ENCODE data around the gene CUEDC2.

- TF ChIP-seq SIX5 (IDR thresholded peaks at IDR 0.05; ENCODE audit: low read depth, low read length, severe bottlenecking) (no peak), POLR2A (IDR thresholded peaks at IDR 0.05; ENCODE audit: low read depth, low read length) (no peak), EZH2 (IDR thresholded peaks at IDR 0.05; ENCODE audit: borderline replicate concordance, control insufficient read depth, low read depth, low read length) (no peak), NR2C1 (IDR thresholded peaks at IDR 0.05) (no peak), CTCF (IDR thresholded peaks at IDR 0.05 in 2 of 3, conservative IDR thresholded peaks at IDR 0.05 in 1 of 3; ENCODE audit: control insufficient read depth in 2 of 3, extremely low read depth in 1 of 3, insufficient read depth in 1 of 3, low read depth in 3 of 3, low read length in 3 of 3) (no peak), DPF2 (IDR thresholded peaks at IDR 0.05) (no peak), BCL11A (IDR thresholded peaks at IDR 0.05; ENCODE audit: low read depth, low read length) (no peak), NFYB (IDR thresholded peaks at IDR 0.05; ENCODE audit: insufficient read depth, low read depth, low read length) (no peak), ZBTB40 (IDR thresholded peaks at IDR 0.05; ENCODE audit: borderline replicate concordance) (no peak), MAX (IDR thresholded peaks at IDR 0.05; ENCODE audit: low read depth, low read length) (no peak)
- TF ChIP-seq, protein P1, sequence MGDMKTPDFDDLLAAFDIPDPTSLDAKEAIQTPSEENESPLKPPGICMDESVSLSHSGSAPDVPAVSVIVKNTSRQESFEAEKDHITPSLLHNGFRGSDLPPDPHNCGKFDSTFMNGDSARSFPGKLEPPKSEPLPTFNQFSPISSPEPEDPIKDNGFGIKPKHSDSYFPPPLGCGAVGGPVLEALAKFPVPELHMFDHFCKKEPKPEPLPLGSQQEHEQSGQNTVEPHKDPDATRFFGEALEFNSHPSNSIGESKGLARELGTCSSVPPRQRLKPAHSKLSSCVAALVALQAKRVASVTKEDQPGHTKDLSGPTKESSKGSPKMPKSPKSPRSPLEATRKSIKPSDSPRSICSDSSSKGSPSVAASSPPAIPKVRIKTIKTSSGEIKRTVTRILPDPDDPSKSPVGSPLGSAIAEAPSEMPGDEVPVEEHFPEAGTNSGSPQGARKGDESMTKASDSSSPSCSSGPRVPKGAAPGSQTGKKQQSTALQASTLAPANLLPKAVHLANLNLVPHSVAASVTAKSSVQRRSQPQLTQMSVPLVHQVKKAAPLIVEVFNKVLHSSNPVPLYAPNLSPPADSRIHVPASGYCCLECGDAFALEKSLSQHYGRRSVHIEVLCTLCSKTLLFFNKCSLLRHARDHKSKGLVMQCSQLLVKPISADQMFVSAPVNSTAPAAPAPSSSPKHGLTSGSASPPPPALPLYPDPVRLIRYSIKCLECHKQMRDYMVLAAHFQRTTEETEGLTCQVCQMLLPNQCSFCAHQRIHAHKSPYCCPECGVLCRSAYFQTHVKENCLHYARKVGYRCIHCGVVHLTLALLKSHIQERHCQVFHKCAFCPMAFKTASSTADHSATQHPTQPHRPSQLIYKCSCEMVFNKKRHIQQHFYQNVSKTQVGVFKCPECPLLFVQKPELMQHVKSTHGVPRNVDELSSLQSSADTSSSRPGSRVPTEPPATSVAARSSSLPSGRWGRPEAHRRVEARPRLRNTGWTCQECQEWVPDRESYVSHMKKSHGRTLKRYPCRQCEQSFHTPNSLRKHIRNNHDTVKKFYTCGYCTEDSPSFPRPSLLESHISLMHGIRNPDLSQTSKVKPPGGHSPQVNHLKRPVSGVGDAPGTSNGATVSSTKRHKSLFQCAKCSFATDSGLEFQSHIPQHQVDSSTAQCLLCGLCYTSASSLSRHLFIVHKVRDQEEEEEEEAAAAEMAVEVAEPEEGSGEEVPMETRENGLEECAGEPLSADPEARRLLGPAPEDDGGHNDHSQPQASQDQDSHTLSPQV (IDR thresholded peaks at IDR 0.05), result no peak
Observed at GRCh38 chr10:102455893-102456471, 23.6 kb upstream of the CUEDC2 start.
